Stimulated activated effector memory CD8-positive, alpha-beta T cell treated with anti-CD3 and anti-CD28 coated beads, Interleukin-12 subunit alpha, Interleukin-12 subunit beta, amount 100 ng/mL, for 72 hours (primary cell): ENCODE results near the gene EVA1C.
"Not testable (repeated sequence)": the region's sequence is repeated elsewhere in the genome, so short reads cannot be mapped to it uniquely, and the experiment has no call there.

Experiments
- ATAC-seq: fragments of 150-1000 bp; cut with Tn5 transposase; 2 replicates; pipeline ENCODE4 v1.10.0; 2021
- DNase-seq, 2 donors: peaks; one replicate each; pipeline ENCODE4 v3.0.0; 2021 to 2022; ENCODE audit warnings: low spot score in 2 of 2
- H3K27ac Mint-ChIP-seq: one replicate; pipeline ENCODE4 v1.8.0; 2022; ENCODE audit warnings: mild to moderate bottlenecking, mixed read lengths
- H3K36me3 Mint-ChIP-seq: one replicate; pipeline ENCODE4 v1.8.0; 2022; ENCODE audit warnings: mild to moderate bottlenecking, mixed read lengths
- H3K4me1 Mint-ChIP-seq: one replicate; pipeline ENCODE4 v1.8.0; 2022; ENCODE audit warnings: mixed read lengths
- H3K4me3 Mint-ChIP-seq: one replicate; pipeline ENCODE4 v1.8.0; 2022; ENCODE audit warnings: mild to moderate bottlenecking, mixed read lengths
- H3K9me3 Mint-ChIP-seq: one replicate; pipeline ENCODE4 v1.8.0; 2022; ENCODE audit warnings: mixed read lengths

EVA1C gene

DNA sequence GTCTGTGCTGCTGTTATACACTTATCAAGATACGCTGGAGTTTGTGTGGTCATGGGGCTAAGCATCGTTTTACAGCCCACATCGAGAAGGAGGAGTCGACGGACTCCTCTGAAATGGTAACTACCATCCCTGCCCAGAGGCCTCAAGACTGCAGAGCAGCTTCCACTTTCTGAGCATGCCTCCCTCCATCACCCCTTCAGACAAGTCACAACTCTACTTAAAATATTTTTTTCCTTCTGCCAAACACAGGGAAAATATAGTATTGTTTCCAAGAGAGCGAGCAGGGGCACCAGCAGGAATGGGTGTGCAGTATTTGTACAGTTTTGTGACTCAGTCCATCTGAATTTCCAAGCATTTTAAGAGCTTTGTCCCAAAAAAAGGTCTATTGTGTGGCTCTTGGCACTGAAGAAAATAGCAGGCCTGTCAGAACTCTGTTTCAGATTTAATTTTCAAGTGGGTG lies 14.1 kb downstream of the EVA1C start:
- no peak for ATAC-seq
- H3K27ac Mint-ChIP-seq, result no peak overlapping the region
- DNase-seq, result no peak
- H3K4me1 Mint-ChIP-seq, result peaks cover 16% of the 10 kb centered on the region
- no peak overlapping the region for H3K4me3 Mint-ChIP-seq
- no peaks in the 10 kb centered on the region for H3K36me3 Mint-ChIP-seq
- peaks cover 6% of the 10 kb centered on the region for H3K9me3 Mint-ChIP-seq

DNA sequence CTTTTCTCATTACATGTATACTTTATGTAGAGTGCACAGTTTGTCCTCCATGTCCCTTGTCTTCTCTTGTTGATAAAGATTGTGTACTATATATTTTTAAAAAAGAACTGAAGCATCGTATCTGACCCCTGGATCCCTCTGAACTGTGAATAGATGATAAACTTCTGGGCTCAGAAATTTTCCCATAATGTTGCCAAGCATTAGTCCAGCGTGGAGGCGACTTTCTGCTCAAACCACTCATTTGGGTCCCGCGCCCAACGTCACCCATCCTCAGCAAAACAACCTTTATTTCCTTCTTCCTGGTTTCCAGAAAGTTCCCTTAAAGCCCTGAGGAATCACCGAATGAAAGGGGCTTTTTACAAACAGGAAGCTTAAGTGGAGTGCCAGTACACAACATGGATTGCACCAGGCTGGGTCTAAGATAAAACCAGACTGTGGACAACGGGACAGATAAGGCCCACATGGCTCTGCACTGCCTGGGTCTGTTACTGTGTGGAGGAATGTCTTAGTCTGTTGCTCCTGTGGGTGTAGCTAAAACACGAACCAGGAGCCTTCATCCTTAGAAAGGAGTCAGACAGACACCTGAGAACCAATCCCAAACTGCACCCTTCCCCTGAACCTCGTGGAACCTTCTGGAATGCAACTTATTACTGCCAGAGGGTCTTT lies 15.6 kb downstream of the EVA1C start:
- Mint-ChIP-seq H3K27ac (peak overlapping the region; percentile 26), H3K9me3 (peaks cover 3% of the 10 kb centered on the region), H3K4me3 (no peak overlapping the region), H3K4me1 (peaks cover 23% of the 10 kb centered on the region), H3K36me3 (no peaks in the 10 kb centered on the region)
- ATAC-seq (no peak), DNase-seq (no peak)

- not testable (repeated sequence) for H3K9me3 Mint-ChIP-seq, DNase-seq, H3K27ac Mint-ChIP-seq, ATAC-seq, H3K36me3 Mint-ChIP-seq, H3K4me3 Mint-ChIP-seq
- H3K4me1 Mint-ChIP-seq, result peaks cover 38% of the 10 kb centered on the region
Measured at GRCh38 chr21:32432982-32433660, 20.6 kb downstream of the EVA1C start.

GRCh38 chr21:32437729-32438128 lies 25.2 kb downstream of the EVA1C start:
- Mint-ChIP-seq H3K4me1 (peaks cover 37% of the 10 kb centered on the region), H3K27ac (peak overlapping the region; percentile 83), H3K9me3 (no peaks in the 10 kb centered on the region), H3K4me3 (no peak overlapping the region), H3K36me3 (peaks cover 5% of the 10 kb centered on the region)
- DNase-seq (no peak), ATAC-seq (no peak)

GRCh38 chr21:32442566-32443318 lies 30.2 kb downstream of the EVA1C start:
- DNase-seq, result no peak
- H3K9me3 Mint-ChIP-seq, result peaks cover 3% of the 10 kb centered on the region
- H3K36me3 Mint-ChIP-seq, result no peaks in the 10 kb centered on the region
- H3K27ac Mint-ChIP-seq, result no peak overlapping the region
- H3K4me1 Mint-ChIP-seq, result peaks cover 20% of the 10 kb centered on the region
- no peak overlapping the region for H3K4me3 Mint-ChIP-seq
- no peak for ATAC-seq

GRCh38 chr21:32445101-32445500 lies 32.6 kb downstream of the EVA1C start:
- ATAC-seq (no peak), DNase-seq (no peak)
- H3K9me3 Mint-ChIP-seq, result peaks cover 3% of the 10 kb centered on the region
- no peaks in the 10 kb centered on the region for H3K36me3 Mint-ChIP-seq
- H3K27ac Mint-ChIP-seq, result no peak overlapping the region
- no peak overlapping the region for H3K4me3 Mint-ChIP-seq
- peaks cover 31% of the 10 kb centered on the region for H3K4me1 Mint-ChIP-seq

DNA sequence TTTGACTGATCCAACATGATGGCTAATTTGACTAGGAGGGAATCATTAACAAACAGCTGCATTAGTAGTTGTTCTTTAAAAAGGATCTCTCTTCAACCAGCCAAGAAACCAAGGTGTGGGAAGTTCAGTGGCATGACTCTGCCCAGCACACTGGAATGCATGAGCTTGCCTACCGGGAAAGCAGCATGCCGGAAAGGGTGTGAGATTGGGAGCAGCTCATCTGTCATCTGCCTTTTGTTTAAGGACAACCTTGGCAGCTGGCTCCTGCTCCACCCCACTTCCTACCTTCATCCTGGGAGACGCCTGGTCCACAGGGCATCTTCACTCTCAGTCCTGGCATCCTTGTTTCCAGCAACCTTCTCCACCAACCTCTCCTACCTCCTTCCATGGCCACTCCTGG lies 33.9 kb downstream of the EVA1C start:
- not testable (repeated sequence) for H3K36me3 Mint-ChIP-seq, DNase-seq, H3K4me3 Mint-ChIP-seq

GRCh38 chr21:32447224-32447623 lies 34.7 kb downstream of the EVA1C start:
- DNase-seq (no peak), ATAC-seq (no peak)
- Mint-ChIP-seq H3K36me3 (no peaks in the 10 kb centered on the region), H3K4me1 (peaks cover 33% of the 10 kb centered on the region), H3K9me3 (peaks cover 3% of the 10 kb centered on the region), H3K27ac (peak overlapping the region; percentile 79), H3K4me3 (no peak overlapping the region)

More for the DNA sequence above, 33.9 kb downstream of the EVA1C start:
- H3K4me1 Mint-ChIP-seq, result peaks cover 28% of the 10 kb centered on the region
- not testable (repeated sequence) for H3K9me3 Mint-ChIP-seq, ATAC-seq
- peak overlapping the region; percentile 79 for H3K27ac Mint-ChIP-seq

GRCh38 chr21:32448803-32449594 lies 36.5 kb downstream of the EVA1C start:
- H3K9me3 Mint-ChIP-seq, result peaks cover 2% of the 10 kb centered on the region
- no peak for DNase-seq
- no peak for ATAC-seq

DNA sequence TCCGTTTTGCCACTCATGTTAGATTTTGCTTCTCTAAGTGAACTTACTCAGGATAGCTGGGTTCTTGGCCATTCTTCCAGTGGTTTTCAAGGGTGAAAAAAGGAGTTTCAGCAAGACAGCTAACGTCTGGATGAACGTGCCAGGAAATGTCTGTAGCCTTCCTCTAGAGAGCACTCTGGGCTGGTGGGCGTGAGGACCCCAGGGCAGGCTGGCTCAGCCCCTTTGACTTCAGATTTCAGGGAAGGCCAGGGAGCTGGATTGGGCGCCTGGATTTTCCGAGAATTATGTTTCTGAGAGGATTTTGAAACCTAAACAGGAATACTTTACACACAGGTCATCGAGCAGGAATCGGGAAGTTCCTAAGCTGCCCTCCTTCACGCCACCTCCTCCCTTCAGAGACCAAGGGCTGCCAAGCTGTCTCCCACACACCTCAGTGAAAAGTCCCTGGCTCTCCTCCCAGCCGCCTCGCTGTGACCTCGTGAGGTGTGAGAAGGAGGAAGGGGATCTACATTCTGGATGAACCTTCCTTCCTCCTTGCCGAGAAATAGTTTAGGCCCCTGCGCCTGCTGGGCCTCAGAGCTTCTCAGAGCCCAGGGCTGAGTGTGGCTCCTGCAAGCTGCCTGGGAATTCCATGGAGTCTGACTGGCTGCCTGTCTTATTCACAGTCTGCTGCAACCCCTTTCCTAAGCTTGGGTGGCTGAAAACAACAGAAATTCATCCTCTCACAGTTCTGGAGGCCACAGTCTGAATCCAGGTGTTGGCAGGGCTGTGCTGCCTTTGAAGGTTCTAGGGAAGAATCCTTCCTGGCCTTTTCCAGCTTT lies 38.6 kb downstream of the EVA1C start:
- Mint-ChIP-seq H3K4me1 (peaks cover 33% of the 10 kb centered on the region), H3K27ac (peak overlapping the region; percentile 65)
- H3K36me3 Mint-ChIP-seq, H3K9me3 Mint-ChIP-seq, ATAC-seq, H3K4me3 Mint-ChIP-seq, DNase-seq: not testable (repeated sequence)

More at GRCh38 chr21:32448803-32449594, 36.5 kb downstream of the EVA1C start:
- Mint-ChIP-seq H3K4me1 (peaks cover 33% of the 10 kb centered on the region), H3K4me3 (no peak overlapping the region), H3K27ac (peak overlapping the region; percentile 79), H3K36me3 (no peaks in the 10 kb centered on the region)

DNA sequence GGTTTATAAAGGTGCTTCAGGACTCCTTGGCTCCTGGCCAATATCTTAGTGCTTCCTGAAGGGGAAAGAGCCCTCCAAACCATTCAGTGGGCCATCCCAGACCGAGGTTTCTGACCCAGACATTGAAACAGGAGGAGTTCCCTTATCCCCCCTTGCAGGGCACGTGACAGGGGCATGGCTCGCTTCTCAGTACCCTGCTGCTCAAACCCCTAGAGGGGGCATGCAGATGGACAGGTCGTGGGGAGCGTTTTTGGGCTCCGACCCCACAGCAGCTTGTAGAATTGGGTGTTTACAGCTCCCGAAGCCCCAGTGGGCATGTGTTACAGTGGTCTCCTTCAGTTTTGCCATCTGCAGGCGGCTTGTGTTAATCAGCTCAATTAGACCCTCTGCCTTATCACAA lies 39.7 kb downstream of the EVA1C start:
- H3K9me3 Mint-ChIP-seq, DNase-seq, H3K4me3 Mint-ChIP-seq, ATAC-seq, H3K36me3 Mint-ChIP-seq: not testable (repeated sequence)
- peak overlapping the region; percentile 65 for H3K27ac Mint-ChIP-seq
- peaks cover 24% of the 10 kb centered on the region for H3K4me1 Mint-ChIP-seq

- DNase-seq (no peak), ATAC-seq (no peak)
- Mint-ChIP-seq H3K36me3 (peaks cover 6% of the 10 kb centered on the region), H3K27ac (peak overlapping the region; percentile 65), H3K4me1 (peaks cover 24% of the 10 kb centered on the region), H3K9me3 (no peaks in the 10 kb centered on the region), H3K4me3 (no peak overlapping the region)
Measured at GRCh38 chr21:32452641-32453040, 40.1 kb downstream of the EVA1C start.

- peak overlapping the region; percentile 33 for H3K27ac Mint-ChIP-seq
- H3K36me3 Mint-ChIP-seq, result peaks cover 19% of the 10 kb centered on the region
Measured at GRCh38 chr21:32455548-32455947, 43.0 kb downstream of the EVA1C start.

GRCh38 chr21:32456497-32456918 lies 44.0 kb downstream of the EVA1C start:
- H3K36me3 Mint-ChIP-seq, result peaks cover 19% of the 10 kb centered on the region
- H3K27ac Mint-ChIP-seq, result peak overlapping the region; percentile 43
- DNase-seq (no peak), ATAC-seq (no peak)
- peaks cover 13% of the 10 kb centered on the region for H3K4me1 Mint-ChIP-seq
- no peak overlapping the region for H3K4me3 Mint-ChIP-seq
- no peaks in the 10 kb centered on the region for H3K9me3 Mint-ChIP-seq

More at GRCh38 chr21:32455548-32455947, 43.0 kb downstream of the EVA1C start:
- ATAC-seq (no peak), DNase-seq (no peak)
- Mint-ChIP-seq H3K4me3 (no peak overlapping the region), H3K9me3 (no peaks in the 10 kb centered on the region), H3K4me1 (peaks cover 13% of the 10 kb centered on the region)
